IMR-90 (cell line): ENCODE measurements around the gene RASSF8.

Experiments
- POLR2A ChIP-seq: IDR thresholded peaks from 2 replicates; pipeline ENCODE4 v1.6.1; 2012; ENCODE audit warnings: mild to moderate bottlenecking, low read depth, low read length
- RAD21 ChIP-seq: IDR thresholded peaks from 2 replicates; pipeline ENCODE4 v1.6.1; 2012; ENCODE audit warnings: low read length, improper control_type of control experiment
- TF ChIP-seq, protein P1 (sequence below): fragments of 150-350 bp; IDR thresholded peaks from 2 replicates; pipeline ENCODE4 v1.6.1; 2016; ENCODE audit warnings: low read depth, mild to moderate bottlenecking, low read length, moderate library complexity, borderline replicate concordance

GRCh38 chr12:26124446-26125399, 166.2 kb downstream of the RASSF8 start, which contains the start of gene BHLHE41:
- no peak for TF ChIP-seq POLR2A
- TF ChIP-seq RAD21: 0 out of 2 replicates have a peak, but pooled peaks have one; percentile 1
- TF ChIP-seq, protein P1, sequence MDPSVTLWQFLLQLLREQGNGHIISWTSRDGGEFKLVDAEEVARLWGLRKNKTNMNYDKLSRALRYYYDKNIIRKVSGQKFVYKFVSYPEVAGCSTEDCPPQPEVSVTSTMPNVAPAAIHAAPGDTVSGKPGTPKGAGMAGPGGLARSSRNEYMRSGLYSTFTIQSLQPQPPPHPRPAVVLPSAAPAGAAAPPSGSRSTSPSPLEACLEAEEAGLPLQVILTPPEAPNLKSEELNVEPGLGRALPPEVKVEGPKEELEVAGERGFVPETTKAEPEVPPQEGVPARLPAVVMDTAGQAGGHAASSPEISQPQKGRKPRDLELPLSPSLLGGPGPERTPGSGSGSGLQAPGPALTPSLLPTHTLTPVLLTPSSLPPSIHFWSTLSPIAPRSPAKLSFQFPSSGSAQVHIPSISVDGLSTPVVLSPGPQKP: no peak
